HepG2 (cell line): Measurements from ENCODE around the gene CLMP. TPM values are rescaled to one million over a fixed set of nuclear protein-coding genes. Genes with fewer than 3 reads are reported as not detected.

Source experiments
- ATAC-seq: fragments of 200-7000 bp; cut with Tn5 transposase; 3 replicates; pipeline ENCODE4 v1.9.1; 2020; ENCODE audit warnings: mild to moderate bottlenecking, moderate library complexity
- BruUV-seq: library from RNA; stranded (reverse); fragments of 400-500 nt; replicated peaks from 2 replicates; lab custom pipeline; 2021; lab: Mats Ljungman, UMichigan
- CTCF ChIA-PET: fragments of 300-600 bp; formaldehyde crosslinking; extraction: SDS; loops from one replicate; lab custom pipeline; 2021; ENCODE audit warnings: low total read pairs, inconsistent platforms, low intra/inter-chr PET ratio; lab: Yijun Ruan, JAX
- POLR2A ChIA-PET: fragments of 350-600 bp; sonication (Branson Sonifier 250); formaldehyde crosslinking; loops from one replicate; lab custom pipeline; 2020; ENCODE audit warnings: antibody characterized with exemption, inconsistent platforms; lab: Yijun Ruan, JAX
- DNase-seq: peaks from one replicate; pipeline ENCODE4 v3.0.0-alpha.2; 2015; ENCODE audit warnings: low spot score
- FAIRE-seq: peaks from 3 replicates; lab custom pipeline; 2011; peaks lifted over from hg19 to GRCh38; lab: Jason Lieb, UNC
- H2AFZ ChIP-seq: one replicate; pipeline ENCODE4 v1.6.1; 2011; ENCODE audit warnings: low read length, inconsistent platforms
- H3K27ac ChIP-seq: fragments of 300-600 bp; 3 replicates; pipeline ENCODE4 v1.8.0; 2011; ENCODE audit warnings: mixed run types, mild to moderate bottlenecking, mixed read lengths, low read length, inconsistent platforms; ENCODE audit not compliant: insufficient read depth; ENCODE audit errors: extremely low read length
- H3K27me3 ChIP-seq, 2 experiments: fragments of 200-600 bp in 1 of 2; 2 replicates in 1 of 2; 3 replicates in 1 of 2; pipeline versions ENCODE4 v1.6.0 to v1.8.0; 2011; ENCODE audit warnings: low read length in 2 of 2, mild to moderate bottlenecking in 2 of 2, moderate library complexity in 2 of 2, inconsistent platforms in 1 of 2; ENCODE audit not compliant: insufficient read depth in 2 of 2, control insufficient read depth in 1 of 2
- H3K36me3 ChIP-seq, 2 experiments: fragments of 200-600 bp in 1 of 2; replicated peaks in 1 of 2; 2 replicates in 1 of 2; 3 replicates in 1 of 2; pipeline versions ENCODE4 v1.5.1 to v1.8.0; 2011; ENCODE audit warnings: low read length in 2 of 2, inconsistent platforms in 1 of 2; ENCODE audit not compliant: insufficient read depth in 2 of 2, control insufficient read depth in 1 of 2
- H3K4me1 ChIP-seq: 2 replicates; pipeline ENCODE4 v1.5.1; 2012; ENCODE audit warnings: low read length, inconsistent platforms; ENCODE audit not compliant: insufficient read depth
- H3K4me2 ChIP-seq: 2 replicates; pipeline ENCODE4 v1.6.0; 2011; ENCODE audit warnings: low read depth, low read length, inconsistent platforms
- H3K4me3 ChIP-seq, 3 experiments: fragments of 200-600 bp in 1 of 3; sonication (generic), shearing (Covaris generic) in 1 of 3; replicated peaks in 1 of 3; 2 replicates each; pipeline ENCODE4 v1.5.1; 2011 to 2016; ENCODE audit warnings: low read length in 3 of 3, inconsistent platforms in 2 of 3, low read depth in 2 of 3, mild to moderate bottlenecking in 2 of 3, control low read depth in 1 of 3, mixed read lengths in 1 of 3; ENCODE audit not compliant: insufficient read depth in 1 of 3
- H3K79me2 ChIP-seq: one replicate; pipeline ENCODE4 v1.6.1; 2011; ENCODE audit warnings: low read length, inconsistent platforms; ENCODE audit not compliant: insufficient read depth
- H3K9ac ChIP-seq: 2 replicates; pipeline ENCODE4 v1.6.0; 2011; ENCODE audit warnings: mild to moderate bottlenecking, low read depth, low read length, inconsistent platforms; ENCODE audit not compliant: insufficient read depth
- H3K9me3 ChIP-seq: 2 replicates; pipeline ENCODE4 v1.5.1; 2012; ENCODE audit warnings: mild to moderate bottlenecking, low read length
- H4K20me1 ChIP-seq: 2 replicates; pipeline ENCODE4 v1.6.0; 2011; ENCODE audit warnings: inconsistent platforms, mild to moderate bottlenecking, low read length, moderate library complexity; ENCODE audit not compliant: insufficient read depth
- KLF9 ChIP-seq: IDR thresholded peaks from 2 replicates; pipeline ENCODE4 v1.6.1; 2016; ENCODE audit warnings: low read depth
- PCBP2 ChIP-seq: fragments of 200-400 bp; formaldehyde crosslinking; optimal IDR thresholded peaks from 2 replicates; pipeline ENCODE3; 2018; ENCODE audit warnings: low read length, low read depth; ENCODE audit not compliant: poor library complexity, severe bottlenecking
- PRDM15 ChIP-seq: sonication (generic); formaldehyde crosslinking; IDR thresholded peaks from 2 replicates; pipeline ENCODE4 v1.4.0; 2020; ENCODE audit warnings: missing genetic modification reagents
- TCF7L2 ChIP-seq: IDR thresholded peaks from 2 replicates; pipeline ENCODE4 v1.6.1; 2011; ENCODE audit warnings: mild to moderate bottlenecking, low read depth, low read length, moderate library complexity
- WIZ ChIP-seq: sonication (generic); formaldehyde crosslinking; IDR thresholded peaks from 2 replicates; pipeline ENCODE4 v1.5.1; 2020; ENCODE audit warnings: mild to moderate bottlenecking, missing genetic modification reagents
- ZBTB40 ChIP-seq, 2 experiments: fragments of 450-650 bp in 1 of 2; sonication (generic) in 1 of 2; formaldehyde crosslinking in 1 of 2; IDR thresholded peaks; 2 replicates each; pipeline versions ENCODE4 v1.6.1 to v1.8.0; 2016 to 2022; ENCODE audit warnings: antibody characterized with exemption in 1 of 2, mild to moderate bottlenecking in 1 of 2, missing genetic modification reagents in 1 of 2
- WGBS: methylation state at CpG from one replicate; pipeline ENCODE4 v1.1.6; 2017; ENCODE audit warnings: low lambda C conversion rate; 5-methylcytosine and 5-hydroxymethylcytosine counted together
- in situ Hi-C: cut with HindIII; loops from 2 replicates; pipeline ENCODE4 v1.10.0; 2017; ENCODE audit warnings: low pct_unique_long_range_greater_than_20kb; ENCODE audit not compliant: extremely low pct_ligation_motif_present
- intact Hi-C: fragments of 100-400 bp; cut with micrococcal nuclease; formaldehyde crosslinking; loops from one replicate; pipeline ENCODE4 v1.10.0; 2022; ENCODE audit not compliant: unreplicated experiment
- polyA plus RNA-seq, 8 experiments: library from polyadenylated mRNA; depleted of rRNA in 3 of 8; stranded (reverse) in 7 of 8; unstranded in 1 of 8; fragments of >200 nt; fragmentation: Illumina TruSeq in 4 of 8; extraction: Trizol in 4 of 8; gene quantifications; 2 replicates each; pipeline versions ENCODE4 v1.2.1 to v1.2.3, GENCODE V29; 2011 to 2016; ENCODE audit warnings: low read depth in 4 of 8, missing spikeins in 1 of 8, mixed read lengths in 1 of 8; ENCODE audit not compliant: insufficient read depth in 1 of 8
- total RNA-seq, 5 experiments: library from RNA; depleted of rRNA; stranded (reverse); fragments of >200 nt; fragmentation: Illumina TruSeq; extraction: Trizol; gene quantifications; 2 replicates each; pipeline ENCODE4 v1.2.3, GENCODE V29; 2016; ENCODE audit warnings: low read depth in 1 of 5

Gene CLMP
- total and polyA plus RNA-seq, 2 of the 13 experiments (the other 11 are each of a cell fraction or from before 2014, with no cell fraction given), result not detected

DNA sequence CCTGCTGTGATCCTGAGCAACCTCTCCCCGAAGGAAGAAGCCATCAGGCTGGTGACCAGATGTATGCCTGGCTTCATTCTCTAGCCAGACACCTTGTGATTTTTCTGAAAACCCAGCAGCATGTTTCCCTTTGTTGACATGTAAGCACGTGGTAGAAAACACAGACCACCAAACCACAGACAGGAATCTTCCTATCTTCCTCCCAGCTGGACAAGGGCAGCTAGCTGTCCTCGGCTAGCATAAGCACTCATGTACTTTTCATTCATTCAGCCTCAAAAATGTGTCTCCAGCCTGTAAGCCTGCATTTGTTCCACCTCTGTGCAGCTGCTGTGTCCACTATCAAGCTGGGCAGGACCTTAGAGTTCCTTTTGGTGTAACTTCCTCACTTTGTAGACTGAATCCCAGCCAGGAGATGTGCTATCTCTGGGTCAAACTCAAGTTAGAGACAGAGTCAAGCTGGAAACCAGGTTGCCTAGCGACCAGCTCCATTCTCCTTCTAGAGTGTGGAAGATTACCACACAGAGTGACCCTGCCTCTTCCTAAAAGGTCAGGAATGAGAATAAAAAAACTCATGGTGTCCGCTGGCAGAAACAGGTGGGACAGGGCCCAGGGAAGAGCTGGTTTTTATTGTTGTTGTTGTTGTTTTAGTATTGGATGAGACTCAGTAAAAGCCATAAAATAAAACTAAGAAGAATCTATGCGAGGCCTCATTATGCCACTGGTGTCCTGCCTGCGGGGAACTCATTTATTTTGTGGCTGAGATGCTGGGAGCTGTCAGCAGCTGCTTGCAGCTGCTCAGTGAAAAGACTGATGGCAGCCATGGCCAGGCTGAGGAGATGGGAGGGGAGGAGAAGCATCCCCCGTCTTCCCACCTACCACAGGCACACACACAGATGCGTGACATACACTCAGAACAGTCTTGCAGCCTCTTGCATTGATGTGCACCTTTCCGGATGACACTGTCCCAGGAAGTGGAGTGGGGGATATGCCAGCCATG lies 7.4 kb upstream of the CLMP start (continued):
- no peak for TF ChIP-seq TCF7L2

- Histone ChIP-seq H3K9me3 (no peaks in the 10 kb centered on the region), H3K79me2 (no peaks in the 10 kb centered on the region), H4K20me1 (no peaks in the 10 kb centered on the region), H3K27ac (no peak overlapping the region), H3K4me3 (no peak overlapping the region), H3K27me3 (peaks cover 1 to 64% of the 10 kb centered on the region in 2 experiments; a peak in 3 of 5 replicates), H2AFZ (no peak overlapping the region), H3K9ac (no peak overlapping the region), H3K4me1 (no peaks in the 10 kb centered on the region), H3K4me2 (no peak overlapping the region), H3K36me3 (no peaks in the 10 kb centered on the region)
- CTCF ChIA-PET, result no interaction called here
- DNase-seq, result no peak
- WGBS, result 7% methylated on average over 4 of the region's 4 CpGs
- no peak for ATAC-seq
- intact Hi-C loops, result no loop called here
- no TSS peak for BruUV-seq
- no peak for FAIRE-seq
- POLR2A ChIA-PET, result no interaction called here
- in situ Hi-C loops, result no loop called here
- TF ChIP-seq KLF9 (no peak), PCBP2 (no peak), PRDM15 (CRISPR knock-in tag) (no peak), WIZ (no peak), ZBTB40 (IDR thresholded peaks at IDR 0.05) (no peak), ZBTB40 (CRISPR knock-in tag; IDR thresholded peaks at IDR 0.05) (no peak)
Observed at GRCh38 chr11:123200264-123200663, 5.2 kb upstream of the CLMP start.
